C1 segment of cervical spinal cord (tissue), 14 donors: Measurements from ENCODE around the gene VSTM4.

ENCODE experiments used
- DNase-seq, 14 donors: peaks; one replicate each; lab custom pipeline; 2025; lab: John Stamatoyannopoulos, UW

VSTM4 gene

GRCh38 chr10:49044293-49045193 is 70.8 kb downstream of the VSTM4 start:
- no peak for DNase-seq

- no peak for DNase-seq
Observed at GRCh38 chr10:49040601-49041000, 74.7 kb downstream of the VSTM4 start.

- no peak for DNase-seq
Observed at GRCh38 chr10:49039409-49039808, 75.9 kb downstream of the VSTM4 start.

GRCh38 chr10:49038711-49039110 is 76.6 kb downstream of the VSTM4 start:
- DNase-seq, result no peak

- no peak for DNase-seq
Observed at GRCh38 chr10:49037187-49037586, 78.1 kb downstream of the VSTM4 start.

- DNase-seq, result no peak
Observed at GRCh38 chr10:49036638-49037037, 78.7 kb downstream of the VSTM4 start.

GRCh38 chr10:49035920-49036319 is 79.4 kb downstream of the VSTM4 start:
- no peak for DNase-seq

- DNase-seq, result no peak
Observed at GRCh38 chr10:49034925-49035324, 80.4 kb downstream of the VSTM4 start.

- DNase-seq, result no peak
Observed at GRCh38 chr10:49033939-49034338, 81.4 kb downstream of the VSTM4 start.

GRCh38 chr10:49029666-49030065 is 85.7 kb downstream of the VSTM4 start:
- no peak for DNase-seq

GRCh38 chr10:49028639-49029038 is 86.7 kb downstream of the VSTM4 start:
- DNase-seq, result no peak

GRCh38 chr10:49025347-49025983 is 89.9 kb downstream of the VSTM4 start:
- no peak for DNase-seq

- DNase-seq, result no peak
Observed at GRCh38 chr10:49024484-49024883, 90.8 kb downstream of the VSTM4 start.

- DNase-seq, result no peak
Observed at GRCh38 chr10:49023752-49024151, 91.6 kb downstream of the VSTM4 start.

- DNase-seq, result peak in 1 of 14 donors; percentile 6
Observed at GRCh38 chr10:49023071-49023470, 92.3 kb downstream of the VSTM4 start.

GRCh38 chr10:49021685-49022084 is 93.6 kb downstream of the VSTM4 start:
- DNase-seq, result no peak

- no peak for DNase-seq
Observed at GRCh38 chr10:49015700-49016099, 99.6 kb downstream of the VSTM4 start.

- DNase-seq, result no peak
Observed at GRCh38 chr10:49012603-49013002, 102.7 kb downstream of the VSTM4 start.

GRCh38 chr10:49011756-49012155 is 103.6 kb downstream of the VSTM4 start:
- no peak for DNase-seq

- no peak for DNase-seq
Observed at GRCh38 chr10:49010865-49011264, 104.5 kb downstream of the VSTM4 start.

- no peak for DNase-seq
Observed at GRCh38 chr10:49010295-49010694, 105.0 kb downstream of the VSTM4 start.

- no peak for DNase-seq
Observed at GRCh38 chr10:49009199-49009979, 105.9 kb downstream of the VSTM4 start.
